Measurements from ENCODE around the gene STAT5B.

Gene STAT5B

GRCh38 chr17:42159796-42160530 lies 116.2 kb downstream of the STAT5B start:
- DNase-seq, result no peak

DNA sequence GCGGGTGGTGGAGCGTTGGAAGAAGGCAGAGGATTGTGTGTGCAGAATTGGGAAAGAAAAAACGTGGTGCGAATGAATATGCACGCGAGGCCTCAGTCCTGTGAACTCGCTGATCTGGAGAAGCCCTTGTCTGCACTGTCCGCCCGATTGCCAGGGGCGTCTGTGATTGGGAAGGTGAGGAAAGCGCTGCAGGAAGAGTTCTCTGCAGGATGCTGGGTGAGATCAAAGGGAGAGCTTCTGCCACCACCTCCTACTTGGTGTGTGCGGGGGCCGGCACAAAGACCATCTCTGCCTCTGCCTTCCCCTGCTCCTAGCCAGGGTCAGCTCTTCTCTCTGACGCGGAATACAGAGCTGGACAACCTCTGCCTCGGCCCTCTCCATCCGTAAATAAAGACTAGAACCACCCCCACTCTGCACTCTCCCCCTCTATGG lies 120.6 kb downstream of the STAT5B start:
- no peak for DNase-seq

GRCh38 chr17:42153919-42154742 lies 122.1 kb downstream of the STAT5B start:
- no peak for DNase-seq

Measured in anterior cingulate cortex (tissue), 58 donors.